ENCODE data around the gene COLEC11.

COLEC11 gene

DNA sequence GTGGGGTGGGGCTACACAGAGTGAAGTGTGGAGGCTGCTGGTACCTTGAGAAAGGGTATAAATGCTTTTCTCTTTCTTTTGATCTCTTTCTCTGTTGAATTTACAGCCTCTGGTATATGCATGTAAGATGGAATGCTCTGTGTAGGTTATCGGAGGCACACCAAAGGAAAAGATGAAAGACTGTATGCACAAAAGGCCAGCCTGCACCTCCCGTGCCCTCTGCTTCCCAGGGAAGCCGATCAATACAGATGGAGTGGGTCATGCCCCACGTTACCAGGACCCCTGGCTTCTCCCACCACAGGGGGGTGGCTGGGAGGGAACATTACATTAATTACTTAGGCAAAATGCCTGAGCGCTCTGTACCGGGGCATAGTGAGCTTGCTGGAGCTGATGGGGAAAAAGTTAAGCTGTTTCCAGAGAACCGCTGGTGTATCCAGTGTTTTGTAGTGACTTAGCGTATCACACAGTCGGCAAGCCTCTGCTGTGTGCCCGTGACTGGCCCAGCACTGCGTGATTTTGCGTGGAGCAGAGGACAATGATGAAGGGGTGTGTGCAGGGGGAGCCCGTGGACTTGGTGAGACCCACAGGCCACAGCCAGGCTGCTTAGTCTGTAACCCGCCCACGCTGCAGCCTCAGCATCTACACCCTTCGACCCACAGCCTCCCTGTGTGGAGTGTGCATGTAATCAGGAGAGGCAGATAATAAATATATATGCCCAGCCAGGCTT, 71.1 kb downstream of the COLEC11 start:
- Histone ChIP-seq H3K36me3 (ENCODE audit: control insufficient read depth in 5 of 5, insufficient read depth in 5 of 5, low read length in 5 of 5) (no peaks in the 10 kb centered on the region), H3K4me3 (ENCODE audit: low read depth in 1 of 5, low read length in 5 of 5) (no peak overlapping the region)

DNA sequence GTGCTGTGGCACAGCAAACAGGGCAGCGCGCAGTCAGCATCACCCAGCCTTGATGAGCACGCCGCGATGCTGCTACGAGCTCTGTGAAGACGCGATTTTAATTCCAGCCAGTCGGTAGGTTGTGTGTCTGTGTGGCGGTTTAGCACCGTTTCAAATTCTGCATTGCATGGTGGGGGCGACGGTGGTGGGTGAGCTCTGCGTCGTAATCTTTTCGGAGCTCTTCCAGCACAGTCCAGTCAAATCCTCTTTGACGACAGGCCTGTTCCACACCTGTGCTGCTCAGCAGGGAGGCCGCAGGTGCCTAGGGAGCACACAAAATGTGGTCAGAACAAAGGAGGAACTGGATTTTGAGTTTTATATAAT, 71.7 kb downstream of the COLEC11 start:
- Histone ChIP-seq H3K27me3 (ENCODE audit: control insufficient read depth in 5 of 5, insufficient read depth in 4 of 5, low read length in 5 of 5) (peaks cover 0 to 14% (median 5%) of the 10 kb centered on the region in 5 donors), H3K36me3 (ENCODE audit: control insufficient read depth in 5 of 5, insufficient read depth in 5 of 5, low read length in 5 of 5) (no peaks in the 10 kb centered on the region), H3K4me3 (ENCODE audit: low read depth in 1 of 5, low read length in 5 of 5) (no peak overlapping the region), H3K9me3 (ENCODE audit: control insufficient read depth in 5 of 5, low read length in 5 of 5) (no peaks in the 10 kb centered on the region), H3K4me1 (ENCODE audit: control insufficient read depth in 5 of 5, insufficient read depth in 5 of 5, low read length in 5 of 5) (no peaks in the 10 kb centered on the region), H3K9ac (ENCODE audit: low read length in 5 of 5) (no peak overlapping the region), H3K27ac (ENCODE audit: low read depth, low read length) (no peak overlapping the region)

More for the DNA sequence above, 71.1 kb downstream of the COLEC11 start:
- Histone ChIP-seq H3K9me3 (ENCODE audit: control insufficient read depth in 5 of 5, low read length in 5 of 5) (no peaks in the 10 kb centered on the region), H3K27ac (ENCODE audit: low read depth, low read length) (no peak overlapping the region), H3K27me3 (ENCODE audit: control insufficient read depth in 5 of 5, insufficient read depth in 4 of 5, low read length in 5 of 5) (peaks cover 0 to 14% (median 5%) of the 10 kb centered on the region in 5 donors), H3K9ac (ENCODE audit: low read length in 5 of 5) (no peak overlapping the region), H3K4me1 (ENCODE audit: control insufficient read depth in 5 of 5, insufficient read depth in 5 of 5, low read length in 5 of 5) (no peaks in the 10 kb centered on the region)

DNA sequence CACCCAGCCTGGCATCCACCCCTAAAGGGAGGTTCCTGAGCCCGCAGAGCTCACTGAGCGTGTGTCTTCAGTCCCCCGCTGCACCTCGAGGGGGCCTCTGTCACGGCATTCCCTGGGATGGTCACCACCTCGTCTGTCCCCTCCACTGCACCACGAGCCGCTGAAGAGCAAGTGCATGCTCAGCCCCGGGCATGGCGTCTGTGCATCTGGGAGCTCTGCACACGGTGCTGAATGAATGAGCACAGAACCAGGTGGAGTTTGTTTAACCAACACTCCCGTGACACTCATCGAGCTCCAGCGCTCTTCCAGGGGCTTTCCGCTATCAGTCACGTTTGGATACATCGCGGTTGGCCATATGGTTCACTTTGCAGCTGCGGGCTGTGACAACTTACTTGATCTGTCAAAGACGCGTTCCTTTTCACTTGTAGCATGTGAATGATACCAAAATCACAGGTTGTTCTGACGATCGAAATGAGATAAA, 72.3 kb downstream of the COLEC11 start:
- Histone ChIP-seq H3K4me1 (ENCODE audit: control insufficient read depth in 5 of 5, insufficient read depth in 5 of 5, low read length in 5 of 5) (no peaks in the 10 kb centered on the region), H3K9ac (ENCODE audit: low read length in 5 of 5) (no peak overlapping the region), H3K4me3 (ENCODE audit: low read depth in 1 of 5, low read length in 5 of 5) (no peak overlapping the region), H3K27me3 (ENCODE audit: control insufficient read depth in 5 of 5, insufficient read depth in 4 of 5, low read length in 5 of 5) (peaks cover 0 to 14% (median 5%) of the 10 kb centered on the region in 5 donors), H3K27ac (ENCODE audit: low read depth, low read length) (no peak overlapping the region), H3K9me3 (ENCODE audit: control insufficient read depth in 5 of 5, low read length in 5 of 5) (no peaks in the 10 kb centered on the region), H3K36me3 (ENCODE audit: control insufficient read depth in 5 of 5, insufficient read depth in 5 of 5, low read length in 5 of 5) (no peaks in the 10 kb centered on the region)

DNA sequence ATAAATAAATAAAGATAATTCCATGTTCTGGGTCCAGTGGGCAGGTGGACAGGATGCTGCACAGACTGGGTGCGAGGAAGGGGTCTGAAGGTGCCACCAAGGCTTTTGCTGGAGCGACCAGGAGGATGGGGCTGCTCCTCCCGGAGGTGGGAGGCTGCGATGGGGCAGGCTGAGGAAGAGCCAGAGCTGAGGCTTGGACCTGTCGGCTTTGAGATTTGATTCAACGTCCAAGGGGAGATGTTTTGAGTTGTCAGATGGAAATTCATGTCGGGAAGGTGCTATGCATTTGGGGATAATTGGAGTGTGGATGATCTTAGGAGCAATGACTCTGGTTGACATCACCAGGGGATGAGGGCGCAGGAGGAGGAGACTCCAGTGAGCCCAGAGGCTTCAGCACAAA, 74.7 kb downstream of the COLEC11 start:
- Histone ChIP-seq H3K27me3 (ENCODE audit: control insufficient read depth in 5 of 5, insufficient read depth in 4 of 5, low read length in 5 of 5) (peaks cover 3 to 14% (median 10%) of the 10 kb centered on the region in 5 donors), H3K9ac (ENCODE audit: low read length in 5 of 5) (no peak overlapping the region), H3K36me3 (ENCODE audit: control insufficient read depth in 5 of 5, insufficient read depth in 5 of 5, low read length in 5 of 5) (no peaks in the 10 kb centered on the region)

DNA sequence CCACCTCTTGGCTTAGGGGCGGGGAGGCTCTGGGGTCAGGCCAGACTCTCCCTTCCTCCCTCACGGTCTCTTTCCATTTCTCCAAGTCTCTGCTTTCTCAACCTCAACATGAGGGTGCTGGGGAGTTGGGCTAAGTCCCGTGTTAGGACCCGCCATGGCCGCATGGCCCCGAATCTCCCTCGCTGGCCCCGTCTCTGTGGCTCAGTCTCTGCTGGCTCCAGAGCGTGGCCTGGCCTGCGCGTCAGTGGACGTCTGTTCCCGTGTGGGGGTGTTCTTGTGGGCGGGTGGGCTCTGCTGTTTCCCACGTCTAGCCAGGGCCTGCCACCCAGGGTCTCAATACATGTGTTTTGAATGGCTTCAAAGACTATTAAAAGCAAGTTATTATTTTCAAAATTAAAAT, 75.5 kb downstream of the COLEC11 start:
- Histone ChIP-seq H3K36me3 (ENCODE audit: control insufficient read depth in 5 of 5, insufficient read depth in 5 of 5, low read length in 5 of 5) (no peaks in the 10 kb centered on the region), H3K27me3 (ENCODE audit: control insufficient read depth in 5 of 5, insufficient read depth in 4 of 5, low read length in 5 of 5) (peaks cover 3 to 14% (median 10%) of the 10 kb centered on the region in 5 donors), H3K27ac (ENCODE audit: low read depth, low read length) (no peak overlapping the region), H3K9ac (ENCODE audit: low read length in 5 of 5) (no peak overlapping the region), H3K4me1 (ENCODE audit: control insufficient read depth in 5 of 5, insufficient read depth in 5 of 5, low read length in 5 of 5) (no peaks in the 10 kb centered on the region), H3K9me3 (ENCODE audit: control insufficient read depth in 5 of 5, low read length in 5 of 5) (no peaks in the 10 kb centered on the region), H3K4me3 (ENCODE audit: low read depth in 1 of 5, low read length in 5 of 5) (no peak overlapping the region)

More for the DNA sequence above, 74.7 kb downstream of the COLEC11 start:
- H3K4me1 ChIP-seq (ENCODE audit: control insufficient read depth in 5 of 5, insufficient read depth in 5 of 5, low read length in 5 of 5) = no peaks in the 10 kb centered on the region
- no peak overlapping the region for H3K4me3 ChIP-seq (ENCODE audit: low read depth in 1 of 5, low read length in 5 of 5)
- no peak overlapping the region for H3K27ac ChIP-seq (ENCODE audit: low read depth, low read length)
- no peaks in the 10 kb centered on the region for H3K9me3 ChIP-seq (ENCODE audit: control insufficient read depth in 5 of 5, low read length in 5 of 5)

DNA sequence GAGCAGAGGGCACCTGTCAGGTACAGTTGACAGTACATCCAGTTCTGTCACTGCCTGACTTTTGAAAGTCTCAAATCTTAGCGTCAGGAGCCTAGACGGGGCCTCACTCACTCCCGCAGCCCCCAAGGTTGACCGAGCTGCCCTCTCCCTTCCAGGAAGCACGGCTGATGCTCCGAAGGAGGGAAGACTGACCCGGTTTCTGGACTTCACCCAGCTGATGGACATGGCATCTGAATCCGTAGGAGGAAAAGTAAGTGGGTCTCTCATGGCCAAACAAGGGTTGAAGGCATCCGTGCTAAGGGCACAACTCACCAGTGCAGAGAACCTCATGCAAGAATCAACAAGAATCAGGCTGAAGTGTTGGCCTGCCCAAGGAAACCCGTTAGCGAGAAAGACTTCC, 76.0 kb downstream of the COLEC11 start:
- no peak overlapping the region for H3K4me3 ChIP-seq (ENCODE audit: low read depth in 1 of 5, low read length in 5 of 5)

DNA sequence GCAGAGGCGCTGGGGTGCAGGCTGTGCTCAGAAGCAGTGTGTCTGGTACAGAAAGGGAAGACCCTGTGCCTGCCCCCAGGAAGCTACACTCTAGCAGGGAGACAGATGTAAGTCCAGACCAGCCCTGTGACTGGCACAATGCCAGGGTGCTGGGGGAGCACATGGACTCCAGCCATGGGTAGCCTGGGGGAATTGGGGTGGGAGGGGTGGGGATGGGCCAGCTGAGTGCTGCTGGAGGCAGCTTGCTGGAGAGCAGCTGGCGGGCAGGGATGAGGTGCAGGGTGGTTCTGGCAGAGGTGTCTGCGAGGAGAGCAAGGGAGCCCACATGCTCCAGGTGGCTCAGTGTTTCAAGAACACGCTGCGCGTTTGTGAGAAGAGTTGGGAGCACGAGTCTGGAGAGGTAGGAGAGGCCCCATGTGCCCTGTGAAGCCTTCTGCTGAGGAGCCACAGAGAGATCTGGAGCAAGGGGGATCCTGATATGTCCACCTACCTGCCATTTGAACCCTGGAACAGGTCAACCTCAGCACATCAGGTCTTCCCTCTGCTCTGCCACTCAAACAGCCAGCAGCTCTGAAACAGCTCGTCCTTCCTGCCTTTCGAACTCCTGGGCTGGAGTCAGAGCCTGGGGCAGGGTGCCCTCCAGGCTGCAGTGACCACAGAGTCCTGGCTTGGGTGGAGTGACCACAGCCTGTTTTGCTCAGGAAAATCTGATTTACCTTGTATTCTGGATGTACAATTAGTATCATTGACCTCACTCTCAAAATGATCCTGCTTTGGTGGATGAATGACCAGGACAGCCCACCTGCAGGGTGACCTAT, 78.2 kb downstream of the COLEC11 start:
- no peak overlapping the region for H3K4me3 ChIP-seq (ENCODE audit: low read depth in 1 of 5, low read length in 5 of 5)
- no peaks in the 10 kb centered on the region for H3K36me3 ChIP-seq (ENCODE audit: control insufficient read depth in 5 of 5, insufficient read depth in 5 of 5, low read length in 5 of 5)
- H3K9ac ChIP-seq (ENCODE audit: low read length in 5 of 5) = no peak overlapping the region
- no peaks in the 10 kb centered on the region for H3K9me3 ChIP-seq (ENCODE audit: control insufficient read depth in 5 of 5, low read length in 5 of 5)
- H3K27me3 ChIP-seq (ENCODE audit: control insufficient read depth in 5 of 5, insufficient read depth in 4 of 5, low read length in 5 of 5) = peaks cover 0 to 10% (median 3%) of the 10 kb centered on the region in 5 donors
- H3K4me1 ChIP-seq (ENCODE audit: control insufficient read depth in 5 of 5, insufficient read depth in 5 of 5, low read length in 5 of 5) = no peaks in the 10 kb centered on the region
- H3K27ac ChIP-seq (ENCODE audit: low read depth, low read length) = no peak overlapping the region

More for the DNA sequence above, 76.0 kb downstream of the COLEC11 start:
- Histone ChIP-seq H3K36me3 (ENCODE audit: control insufficient read depth in 5 of 5, insufficient read depth in 5 of 5, low read length in 5 of 5) (no peaks in the 10 kb centered on the region), H3K27me3 (ENCODE audit: control insufficient read depth in 5 of 5, insufficient read depth in 4 of 5, low read length in 5 of 5) (peaks cover 3 to 13% (median 10%) of the 10 kb centered on the region in 5 donors), H3K4me1 (ENCODE audit: control insufficient read depth in 5 of 5, insufficient read depth in 5 of 5, low read length in 5 of 5) (no peaks in the 10 kb centered on the region), H3K9me3 (ENCODE audit: control insufficient read depth in 5 of 5, low read length in 5 of 5) (no peaks in the 10 kb centered on the region), H3K9ac (ENCODE audit: low read length in 5 of 5) (no peak overlapping the region), H3K27ac (ENCODE audit: low read depth, low read length) (no peak overlapping the region)

DNA sequence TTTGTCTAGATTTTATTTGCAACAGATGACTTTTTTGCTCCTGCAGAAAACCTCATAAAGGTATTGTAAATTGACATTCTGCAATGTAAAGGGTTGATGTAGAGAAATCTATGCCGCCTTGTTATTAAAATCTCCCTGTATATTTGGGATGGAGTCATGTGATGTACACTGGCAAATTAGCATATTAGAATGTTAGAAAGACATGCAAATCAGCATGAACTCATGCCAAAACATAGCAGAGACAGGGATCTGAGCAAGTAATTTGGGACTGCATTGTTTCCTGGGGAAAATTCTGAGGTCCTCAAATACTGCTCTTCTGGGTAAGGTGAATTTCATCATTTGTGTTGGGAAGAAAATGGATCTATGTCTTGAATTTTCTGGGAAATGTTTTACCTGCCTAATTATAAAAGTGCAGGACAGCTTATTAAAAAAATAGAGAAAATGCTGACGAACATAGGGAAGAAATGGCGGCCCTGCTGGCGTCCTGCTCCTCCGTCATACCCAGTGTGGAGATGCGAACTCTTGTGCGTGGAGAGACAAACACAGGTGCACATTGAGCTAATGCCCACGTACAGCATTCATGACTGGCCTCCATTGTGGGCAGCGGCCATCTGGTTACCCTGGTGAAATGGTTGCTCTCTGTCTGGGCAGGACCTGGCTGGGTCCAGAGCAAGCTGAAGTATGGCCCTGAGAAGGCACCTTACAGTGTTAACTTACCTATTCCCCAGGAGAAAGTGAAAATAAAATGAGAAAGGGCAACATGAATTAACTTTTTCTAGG, 79.3 kb downstream of the COLEC11 start:
- Histone ChIP-seq H3K9ac (ENCODE audit: low read length in 5 of 5) (no peak overlapping the region), H3K4me1 (ENCODE audit: control insufficient read depth in 5 of 5, insufficient read depth in 5 of 5, low read length in 5 of 5) (no peaks in the 10 kb centered on the region), H3K27ac (ENCODE audit: low read depth, low read length) (no peak overlapping the region)

DNA sequence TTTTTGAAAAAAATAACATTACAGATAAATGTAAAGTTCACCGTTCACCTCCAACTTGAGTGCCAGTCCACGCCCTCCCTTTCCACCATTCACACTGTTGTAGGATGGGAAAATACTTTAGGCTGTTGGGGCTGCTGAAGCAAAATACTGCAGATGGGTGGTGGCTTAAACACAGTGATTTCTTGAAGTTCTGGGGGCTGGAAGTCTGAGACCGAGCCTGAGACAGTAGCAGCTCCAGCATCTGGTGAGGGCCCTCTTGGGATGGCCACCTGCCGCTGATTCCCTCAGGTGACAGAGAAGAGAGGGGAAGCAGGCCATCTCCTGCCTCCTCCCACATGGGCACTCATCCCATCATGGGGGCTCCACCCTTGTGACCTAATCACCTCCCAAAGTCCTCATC, 80.8 kb downstream of the COLEC11 start:
- peaks cover 0 to 8% (median 4%) of the 10 kb centered on the region in 5 donors for H3K27me3 ChIP-seq (ENCODE audit: control insufficient read depth in 5 of 5, insufficient read depth in 4 of 5, low read length in 5 of 5)
- no peak overlapping the region for H3K27ac ChIP-seq (ENCODE audit: low read depth, low read length)
- no peaks in the 10 kb centered on the region for H3K9me3 ChIP-seq (ENCODE audit: control insufficient read depth in 5 of 5, low read length in 5 of 5)
- no peaks in the 10 kb centered on the region for H3K4me1 ChIP-seq (ENCODE audit: control insufficient read depth in 5 of 5, insufficient read depth in 5 of 5, low read length in 5 of 5)
- no peaks in the 10 kb centered on the region for H3K36me3 ChIP-seq (ENCODE audit: control insufficient read depth in 5 of 5, insufficient read depth in 5 of 5, low read length in 5 of 5)
- H3K4me3 ChIP-seq (ENCODE audit: low read depth in 1 of 5, low read length in 5 of 5) = no peak overlapping the region
- H3K9ac ChIP-seq (ENCODE audit: low read length in 5 of 5) = no peak overlapping the region

More for the DNA sequence above, 79.3 kb downstream of the COLEC11 start:
- Histone ChIP-seq H3K36me3 (ENCODE audit: control insufficient read depth in 5 of 5, insufficient read depth in 5 of 5, low read length in 5 of 5) (no peaks in the 10 kb centered on the region), H3K9me3 (ENCODE audit: control insufficient read depth in 5 of 5, low read length in 5 of 5) (no peaks in the 10 kb centered on the region), H3K4me3 (ENCODE audit: low read depth in 1 of 5, low read length in 5 of 5) (no peak overlapping the region), H3K27me3 (ENCODE audit: control insufficient read depth in 5 of 5, insufficient read depth in 4 of 5, low read length in 5 of 5) (peaks cover 0 to 10% (median 4%) of the 10 kb centered on the region in 5 donors)

Measured in subcutaneous abdominal adipose tissue (tissue), 5 donors.